Cardiac fibroblast (primary cell): ENCODE measurements around the gene ANKRD24.
A peak's percentile ranks its signal among the peaks of the same experiment; 100 is the strongest.
"Not testable (repeated sequence)": the region's sequence is repeated elsewhere in the genome, so short reads cannot be mapped to it uniquely, and the experiment has no call there.

Experiments
- DNase-seq, 2 donors: peaks; one replicate each; pipeline versions ENCODE4 v3.0.0 to v3.0.0-alpha.2; 2010; ENCODE audit warnings: low read depth in 2 of 2
- H3K4me3 ChIP-seq, 2 donors: replicated peaks in 1 of 2; 1 replicate in 1 of 2; 2 replicates in 1 of 2; pipeline ENCODE4 v1.5.1; 2011; ENCODE audit warnings: low read depth in 2 of 2, low read length in 2 of 2, mild to moderate bottlenecking in 2 of 2, moderate library complexity in 1 of 2
- CTCF ChIP-seq: IDR thresholded peaks from one replicate; pipeline ENCODE4 v1.5.1; 2011; ENCODE audit warnings: low read depth, mild to moderate bottlenecking, low read length, inconsistent platforms

ANKRD24 gene

GRCh38 chr19:4182084-4182810 is at the start of gene ANKRD24, which contains the start of gene SIRT6:
TSS of gene ANKRD24 (plus strand) at chr19:4182689. CDS start at chr19:4186426, 3,737 bp downstream.
TSS of gene SIRT6 (minus strand) at chr19:4182563. CDS start at chr19:4182539, 24 bp downstream.
- DNase-seq = peak; percentile 95 to 97
- H3K4me3 ChIP-seq = peak within 1 kb of the TSS; percentile 77 to 99
- no peak for TF ChIP-seq CTCF

GRCh38 chr19:4134351-4134750 is 48.1 kb upstream of the ANKRD24 start:
- no peak for DNase-seq
- H3K4me3 ChIP-seq = no peak overlapping the region
- TF ChIP-seq CTCF = no peak

GRCh38 chr19:4135386-4135785 is 47.1 kb upstream of the ANKRD24 start:
- not testable (repeated sequence) for H3K4me3 ChIP-seq, DNase-seq

- no peak for DNase-seq
- no peak for TF ChIP-seq CTCF
- no peak overlapping the region for H3K4me3 ChIP-seq
Observed at GRCh38 chr19:4136680-4137088, 45.8 kb upstream of the ANKRD24 start.

- DNase-seq = no peak
- no peak for TF ChIP-seq CTCF
- no peak overlapping the region for H3K4me3 ChIP-seq
Observed at GRCh38 chr19:4138445-4138844, 44.0 kb upstream of the ANKRD24 start.

- DNase-seq = peak; percentile 67 to 75
- H3K4me3 ChIP-seq = no peak overlapping the region
- TF ChIP-seq CTCF = peak; percentile 94
Observed at GRCh38 chr19:4139614-4140236, 42.8 kb upstream of the ANKRD24 start.

GRCh38 chr19:4140237-4140711 is 42.2 kb upstream of the ANKRD24 start:
- DNase-seq = peak; percentile 77 to 83

GRCh38 chr19:4142916-4143315 is 39.6 kb upstream of the ANKRD24 start:
- not testable (repeated sequence) for DNase-seq, H3K4me3 ChIP-seq

More at GRCh38 chr19:4140237-4140711, 42.2 kb upstream of the ANKRD24 start:
- no peak overlapping the region for H3K4me3 ChIP-seq
- peak; percentile 77 for TF ChIP-seq CTCF
